Fibroblast of lung (primary cell): ENCODE measurements around the gene PLXNB1.

Experiments used
- CTCF ChIP-seq, 2 donors: IDR thresholded peaks in 1 of 2; conservative IDR thresholded peaks in 1 of 2; 1 replicate in 1 of 2; 2 replicates in 1 of 2; pipeline ENCODE4 v1.5.1; 2011 to 2012; ENCODE audit warnings: low read length in 2 of 2, control low read depth in 1 of 2, inconsistent platforms in 1 of 2, low read depth in 1 of 2, mild to moderate bottlenecking in 1 of 2
- EZH2 ChIP-seq: IDR thresholded peaks from 2 replicates; pipeline ENCODE4 v1.5.1; 2012; ENCODE audit warnings: low read length, control low read depth, mild to moderate bottlenecking; ENCODE audit errors: missing control alignments

- TF ChIP-seq CTCF (conservative IDR thresholded peaks at IDR 0.05 in 1 of 2, IDR thresholded peaks at IDR 0.05 in 1 of 2; ENCODE audit: low read depth in 1 of 2, low read length in 2 of 2) (no peak), EZH2 (no peak)
These were observed 31.9 kb downstream of the PLXNB1 start for GRCh38 chr3:48397767-48398681.
